Stimulated activated CD8-positive, alpha-beta memory T cell treated with anti-CD3 and anti-CD28 coated beads, Interleukin-15, amount 100 ng/mL, for 48 hours (primary cell): ENCODE measurements around the gene FAHD2A.
"Not testable (repeated sequence)": the region's sequence is repeated elsewhere in the genome, so short reads cannot be mapped to it uniquely, and the experiment has no call there.

Experiments used
- DNase-seq, 2 donors: peaks; one replicate each; pipeline ENCODE4 v3.0.0-alpha.2; 2020; ENCODE audit warnings: low read depth in 2 of 2

The FAHD2A gene

GRCh38 chr2:95402370-95403203 is at the start of gene FAHD2A:
TSS of gene FAHD2A (plus strand) at chr2:95402708. CDS start at chr2:95405559, 2,851 bp downstream.
- peak; percentile 93 to 95 for DNase-seq

GRCh38 chr2:95353055-95353575 is 49.4 kb upstream of the FAHD2A start:
- DNase-seq: no peak

GRCh38 chr2:95353613-95354468 is 48.7 kb upstream of the FAHD2A start:
- no peak for DNase-seq

GRCh38 chr2:95354469-95354901 is 48.0 kb upstream of the FAHD2A start:
- DNase-seq: no peak

GRCh38 chr2:95354925-95355324 is 47.6 kb upstream of the FAHD2A start:
- DNase-seq: no peak

GRCh38 chr2:95355486-95355885 is 47.0 kb upstream of the FAHD2A start:
- not testable (repeated sequence) for DNase-seq

- DNase-seq: no peak
Measured at GRCh38 chr2:95356821-95357700, 45.4 kb upstream of the FAHD2A start.

GRCh38 chr2:95357717-95358280 is 44.7 kb upstream of the FAHD2A start:
- no peak for DNase-seq

GRCh38 chr2:95359031-95359430 is 43.5 kb upstream of the FAHD2A start:
- DNase-seq: no peak

- DNase-seq: no peak
Measured at GRCh38 chr2:95359501-95359930, 43.0 kb upstream of the FAHD2A start.

GRCh38 chr2:95361216-95361980 is 41.1 kb upstream of the FAHD2A start:
- DNase-seq: no peak

- DNase-seq: no peak
Measured at GRCh38 chr2:95362486-95362885, 40.0 kb upstream of the FAHD2A start.

- DNase-seq: no peak
Measured at GRCh38 chr2:95366514-95366913, 36.0 kb upstream of the FAHD2A start.

GRCh38 chr2:95372216-95372829 is 30.2 kb upstream of the FAHD2A start:
- DNase-seq: no peak

GRCh38 chr2:95372845-95373244 is 29.7 kb upstream of the FAHD2A start:
- no peak for DNase-seq

GRCh38 chr2:95374029-95374428 is 28.5 kb upstream of the FAHD2A start:
- no peak for DNase-seq

- no peak for DNase-seq
Measured at GRCh38 chr2:95374451-95374920, 28.0 kb upstream of the FAHD2A start.

GRCh38 chr2:95374921-95375471 is 27.5 kb upstream of the FAHD2A start:
- DNase-seq: no peak

GRCh38 chr2:95375532-95376150 is 26.9 kb upstream of the FAHD2A start:
- no peak for DNase-seq
